GM18526 (cell line): ENCODE data around the gene MDH1.

Source experiments
- POLR2A ChIP-seq: IDR thresholded peaks from 3 replicates; pipeline ENCODE4 v1.6.1; 2011; ENCODE audit not compliant: insufficient read length; ENCODE audit errors: extremely low read depth

Gene MDH1

DNA sequence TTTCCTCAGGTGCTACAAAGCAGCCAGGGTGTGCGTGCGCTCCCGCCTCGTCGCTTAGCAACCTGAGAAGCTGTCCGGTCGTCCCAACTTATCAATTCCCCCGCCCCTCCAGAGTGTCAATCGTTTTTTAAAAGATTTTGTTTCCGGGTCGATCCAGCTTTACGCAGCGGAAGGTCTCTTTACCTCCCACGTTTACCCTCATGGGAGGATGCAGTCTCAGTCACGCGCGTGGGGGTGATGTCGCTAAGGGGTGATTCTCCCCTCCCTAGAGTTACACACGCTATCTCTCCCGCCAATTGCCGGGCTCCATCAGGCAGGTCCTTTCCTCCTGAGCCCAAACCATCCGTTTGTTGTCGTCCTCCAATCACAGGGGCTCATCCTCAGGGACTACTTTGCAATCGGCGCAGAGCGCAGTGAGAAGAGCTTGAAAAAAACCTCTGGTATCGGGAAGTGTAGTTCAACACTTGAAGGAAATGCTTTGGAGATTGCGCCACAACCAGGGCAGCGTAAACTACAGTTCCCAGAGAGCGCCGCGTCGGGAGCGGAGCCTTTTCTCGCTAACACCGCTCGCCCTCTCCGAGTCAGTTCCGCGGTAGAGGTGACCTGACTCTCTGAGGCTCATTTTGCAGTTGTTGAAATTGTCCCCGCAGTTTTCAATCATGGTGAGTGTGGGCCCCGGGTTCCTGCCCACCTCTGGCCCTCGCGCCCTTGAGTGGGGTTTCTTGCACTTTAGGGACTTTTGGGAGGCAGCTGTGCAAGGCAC lies at the start of gene MDH1, which contains the start of gene WDPCP:
MDH1 (plus strand) TSS at position 579 of the 763 bp plus-strand sequence; CDS start at position 660, 81 bp downstream.
WDPCP (minus strand) TSS at position 93 of the 763 bp plus-strand sequence. CDS start 206 bp downstream, outside the sequence.
- peak; percentile 77 for TF ChIP-seq POLR2A

- no peak for TF ChIP-seq POLR2A
These were observed 49.2 kb upstream of the MDH1 start for GRCh38 chr2:63539416-63540162.

DNA sequence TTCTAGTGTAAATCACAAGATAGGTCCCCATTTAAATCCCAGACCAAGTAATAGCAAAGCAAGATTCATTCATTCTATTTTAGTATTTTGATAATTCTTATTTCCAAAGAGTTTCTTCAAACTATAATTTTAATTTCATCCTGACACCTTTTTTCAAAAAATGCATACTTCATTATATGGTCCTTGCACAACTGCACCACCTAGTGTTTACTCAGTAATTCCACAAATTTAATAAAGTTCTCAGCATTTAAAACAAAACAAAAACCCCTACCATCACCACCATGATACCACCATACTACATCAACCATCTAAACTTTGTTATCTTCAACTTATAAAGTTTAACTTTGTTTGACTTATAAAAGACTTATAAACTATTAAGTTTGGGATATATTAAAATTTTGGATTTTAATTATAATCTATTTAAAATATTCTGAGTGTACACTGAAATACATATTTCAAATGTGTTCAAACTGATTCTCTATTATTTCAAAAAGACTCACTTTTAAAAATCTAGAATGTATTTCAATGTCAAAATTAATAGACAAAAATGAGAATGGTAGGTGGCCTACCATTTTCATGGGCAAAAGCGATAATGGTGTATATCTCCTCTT lies 44.6 kb upstream of the MDH1 start:
- no peak for TF ChIP-seq POLR2A

- no peak for TF ChIP-seq POLR2A
These were observed 43.7 kb upstream of the MDH1 start for GRCh38 chr2:63545023-63545422.

- no peak for TF ChIP-seq POLR2A
These were observed 35.7 kb upstream of the MDH1 start for GRCh38 chr2:63553049-63553448.

- TF ChIP-seq POLR2A = no peak
These were observed 33.5 kb upstream of the MDH1 start for GRCh38 chr2:63555299-63555698.

- no peak for TF ChIP-seq POLR2A
These were observed 32.8 kb upstream of the MDH1 start for GRCh38 chr2:63555931-63556330.

GRCh38 chr2:63562751-63563150 lies 26.0 kb upstream of the MDH1 start:
- TF ChIP-seq POLR2A = no peak

- no peak for TF ChIP-seq POLR2A
These were observed 19.0 kb upstream of the MDH1 start for GRCh38 chr2:63569740-63570139.

DNA sequence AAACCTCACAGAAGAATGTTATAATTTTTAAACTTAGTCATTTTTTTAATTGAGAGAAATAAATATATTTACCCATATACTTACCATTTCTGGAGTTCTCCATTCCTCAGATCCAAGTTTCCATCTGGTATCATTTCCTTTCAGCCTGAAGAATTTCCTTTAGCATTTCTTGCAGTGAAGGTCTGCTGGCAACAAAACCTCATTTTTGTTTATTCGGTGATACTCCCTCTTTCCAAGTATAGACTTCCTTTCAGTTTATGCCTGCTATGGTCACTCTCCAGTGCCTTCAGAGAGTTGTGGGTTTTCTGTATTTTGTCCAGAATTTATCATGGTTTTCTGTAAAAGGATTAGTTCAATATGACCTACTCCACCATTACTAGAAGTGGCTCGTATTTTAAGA lies 17.5 kb upstream of the MDH1 start:
- TF ChIP-seq POLR2A = no peak

DNA sequence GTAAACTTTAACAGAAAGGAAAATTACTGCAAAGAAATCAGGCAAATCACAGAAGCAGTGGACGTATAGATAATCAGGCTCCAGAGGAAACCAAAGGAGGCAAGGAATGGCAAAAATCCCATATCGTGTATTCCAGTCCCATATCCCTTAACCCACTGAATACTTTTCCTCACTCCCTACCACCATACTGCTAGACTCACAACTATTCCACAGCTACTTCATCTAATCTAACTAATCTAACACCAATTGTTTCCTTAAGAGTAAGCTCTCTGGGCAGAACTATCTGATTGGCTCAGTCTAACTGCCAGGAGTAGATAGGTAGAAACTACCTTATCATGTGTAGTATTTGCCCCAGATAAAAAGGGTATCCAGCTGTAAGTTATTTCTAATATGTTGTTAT lies 16.8 kb upstream of the MDH1 start:
- TF ChIP-seq POLR2A = no peak

DNA sequence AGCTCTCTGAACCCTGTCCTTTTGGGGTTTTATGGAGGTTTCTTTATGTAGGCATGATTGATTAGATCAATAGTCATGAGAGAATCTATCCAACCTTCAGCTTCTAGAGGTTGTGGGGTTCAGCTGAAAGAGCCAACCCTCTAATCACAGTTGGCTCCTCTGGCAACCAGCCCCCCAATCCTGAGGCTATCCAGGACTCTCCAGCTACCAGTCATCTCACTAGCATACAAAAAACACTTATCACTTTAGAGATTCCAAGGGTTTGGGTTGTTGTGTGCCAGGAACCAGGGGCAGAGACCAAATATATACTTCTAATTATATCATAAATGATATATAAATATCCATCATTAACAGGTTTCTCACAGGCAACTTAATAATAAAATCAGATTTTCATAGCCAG lies 12.2 kb upstream of the MDH1 start:
- no peak for TF ChIP-seq POLR2A

DNA sequence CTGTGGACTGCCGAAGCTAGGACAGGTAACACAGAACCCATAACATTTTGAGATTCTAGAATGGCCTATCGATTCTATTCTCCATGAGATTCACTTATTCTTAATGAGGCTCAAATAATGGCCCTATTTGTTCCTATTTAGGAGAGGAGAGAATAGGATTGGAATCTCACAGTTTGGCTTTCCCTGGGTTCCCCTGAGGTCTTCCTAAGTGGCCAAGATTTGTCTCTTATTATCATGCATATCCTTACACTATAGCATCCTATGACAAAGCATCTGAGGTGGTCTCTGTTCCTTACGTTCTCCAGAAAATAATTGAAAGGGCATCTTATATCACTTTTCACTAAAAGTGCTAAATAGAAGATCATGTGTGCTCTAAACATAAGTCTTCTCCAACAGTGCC lies 10.0 kb upstream of the MDH1 start:
- no peak for TF ChIP-seq POLR2A

DNA sequence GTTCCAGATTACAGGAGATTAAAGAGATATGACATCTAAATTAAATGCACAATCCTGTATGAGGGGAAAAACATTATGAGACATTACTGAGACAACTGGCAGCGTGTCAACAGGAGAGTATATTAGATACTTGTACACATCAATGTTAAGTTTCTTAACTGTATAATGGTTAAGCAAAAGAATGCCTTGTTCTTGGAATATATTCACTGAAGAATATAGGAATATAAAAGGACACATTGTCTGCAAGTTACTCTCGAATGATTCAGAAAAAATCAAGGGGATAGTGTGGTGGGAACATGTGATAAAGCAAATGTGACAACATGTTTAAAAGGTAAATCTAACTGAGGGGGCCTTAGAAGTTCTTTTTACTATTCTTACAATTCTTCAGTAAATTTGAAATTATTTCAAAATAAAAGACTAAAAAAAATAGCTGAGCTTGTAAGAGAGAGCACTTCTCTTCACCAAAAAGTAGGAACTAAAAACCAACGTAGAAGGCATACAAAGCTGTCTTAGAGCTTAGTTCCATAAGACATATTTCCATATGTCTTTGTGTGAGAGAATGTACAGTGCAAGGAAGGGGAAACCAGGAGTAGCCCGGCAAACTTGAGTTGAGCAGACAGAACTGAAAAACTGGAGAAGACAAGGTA lies 8.0 kb upstream of the MDH1 start:
- TF ChIP-seq POLR2A = no peak

DNA sequence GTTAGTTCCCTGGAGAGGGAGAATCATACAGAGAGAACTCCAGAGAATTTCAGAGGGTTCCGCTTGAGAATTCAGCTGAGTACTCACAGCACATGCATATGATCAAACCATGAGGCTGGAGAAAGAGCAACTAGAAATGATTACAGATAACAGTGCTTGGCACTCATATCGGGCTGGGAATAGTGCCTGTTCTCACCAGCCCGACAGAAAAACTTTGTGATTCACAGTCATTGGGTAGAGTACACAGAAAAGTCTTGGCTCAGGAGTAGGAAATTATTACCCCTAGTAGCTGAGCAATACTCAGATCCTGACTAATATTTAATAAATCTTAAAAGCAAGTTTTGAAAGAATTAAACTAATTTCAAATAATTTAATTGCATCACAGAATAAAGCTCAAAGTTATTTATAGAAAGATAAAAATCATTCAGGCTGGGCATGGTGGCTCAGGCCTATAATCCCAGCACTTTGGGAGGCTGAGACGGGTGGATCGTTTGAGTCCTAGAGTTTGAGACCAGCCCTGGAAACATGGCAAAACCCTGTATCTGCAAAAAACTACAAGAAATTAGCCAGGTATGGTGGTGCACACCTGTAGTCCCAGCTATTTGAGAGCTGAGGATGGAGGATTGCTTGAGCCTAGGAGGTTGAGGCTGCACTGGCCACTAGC lies 7.3 kb upstream of the MDH1 start:
- no peak for TF ChIP-seq POLR2A
